ENCODE measurements around the gene EGFR. TPM values are rescaled to one million over a fixed set of nuclear protein-coding genes. Genes with fewer than 3 reads are reported as not detected.

Gene EGFR
- total and polyA plus RNA-seq, 2 donors (not counting 3 experiments of a cell fraction or from before 2014, with no cell fraction given), result 1.5 to 4.1 TPM

DNA sequence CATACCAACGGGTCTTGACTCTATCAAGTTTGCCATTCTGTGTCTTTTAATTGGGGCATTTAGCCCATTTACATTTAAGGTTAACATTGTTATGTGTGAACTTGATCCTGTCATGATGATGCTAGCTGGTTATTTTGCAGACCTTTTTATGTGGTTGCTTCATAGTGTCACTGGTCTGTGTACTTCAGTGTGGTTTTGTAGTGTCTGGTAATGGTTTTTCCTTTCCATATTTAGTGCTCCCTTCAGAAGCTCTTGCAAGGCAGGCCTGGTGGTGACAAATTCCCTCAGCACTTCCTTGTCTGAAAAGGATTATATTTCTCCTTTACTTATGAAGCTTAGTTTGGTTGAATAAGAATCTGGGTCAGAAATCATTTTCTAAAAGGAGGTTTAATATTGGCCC lies 211.2 kb downstream of the EGFR start:
- POLR2A ChIA-PET, result no interaction called here
- DNase-seq (ENCODE audit: low read depth, low spot score) (no peak), FAIRE-seq (no peak)
- Histone ChIP-seq H3K4me2 (ENCODE audit: insufficient read depth, low read length) (no peak overlapping the region), H3K27ac (ENCODE audit: insufficient read depth, low read depth, low read length) (no peak overlapping the region), H4K20me1 (replicated peaks; ENCODE audit: control insufficient read depth, extremely low read depth, insufficient read depth, low read length) (no peaks in the 10 kb centered on the region), H3K36me3 (ENCODE audit: control insufficient read depth in 2 of 2, extremely low read depth in 1 of 2, insufficient read depth in 2 of 2, low read length in 2 of 2) (no peaks in the 10 kb centered on the region), H3K9me3 (replicated peaks; ENCODE audit: control insufficient read depth, insufficient read depth, low read length) (no peaks in the 10 kb centered on the region), H3K27me3 (ENCODE audit: control insufficient read depth in 2 of 2, insufficient read depth in 2 of 2, low read length in 2 of 2) (peaks cover 9% of the 10 kb centered on the region in 2 experiments), H3K9ac (replicated peaks; ENCODE audit: extremely low read depth, insufficient read depth, low read length) (no peak overlapping the region), H3K4me3 (replicated peaks in 1 of 3; ENCODE audit: insufficient read depth in 1 of 3, low read depth in 1 of 3, low read length in 3 of 3) (no peak overlapping the region), H3K79me2 (ENCODE audit: control insufficient read depth, insufficient read depth, low read length) (no peaks in the 10 kb centered on the region), H3K4me1 (ENCODE audit: control insufficient read depth, extremely low read depth, insufficient read depth, low read length) (no peaks in the 10 kb centered on the region), H3K9me1 (replicated peaks; ENCODE audit: control insufficient read depth, extremely low read depth, insufficient read depth, low read length) (no peaks in the 10 kb centered on the region), H2AFZ (ENCODE audit: low read depth, low read length) (no peak overlapping the region)
- dilution Hi-C loops (cut with MboI; ENCODE audit: extremely low pct_ligation_motif_present, low sequenced_read_pairs) (no loop called here), intact Hi-C loops (cut with micrococcal nuclease) (no loop called here)
- TF ChIP-seq POLR2A (IDR thresholded peaks at IDR 0.05; ENCODE audit: low read depth, low read length) (no peak), EZH2 (IDR thresholded peaks at IDR 0.05; ENCODE audit: borderline replicate concordance, low read depth, low read length, severe bottlenecking) (no peak), JUN (IDR thresholded peaks at IDR 0.05; ENCODE audit: borderline replicate concordance, insufficient read depth, insufficient read length, low read depth) (no peak), GATA2 (IDR thresholded peaks at IDR 0.05; ENCODE audit: insufficient read depth, insufficient read length, low read depth, low read length) (no peak), FOS (IDR thresholded peaks at IDR 0.05; ENCODE audit: borderline replicate concordance, insufficient read depth, low read length) (no peak), POLR2AphosphoS5 (IDR thresholded peaks at IDR 0.05; ENCODE audit: insufficient read depth, low read depth, low read length) (no peak), MYC (IDR thresholded peaks at IDR 0.05; ENCODE audit: low read depth, low read length) (no peak)
- TF ChIP-seq, protein P1, sequence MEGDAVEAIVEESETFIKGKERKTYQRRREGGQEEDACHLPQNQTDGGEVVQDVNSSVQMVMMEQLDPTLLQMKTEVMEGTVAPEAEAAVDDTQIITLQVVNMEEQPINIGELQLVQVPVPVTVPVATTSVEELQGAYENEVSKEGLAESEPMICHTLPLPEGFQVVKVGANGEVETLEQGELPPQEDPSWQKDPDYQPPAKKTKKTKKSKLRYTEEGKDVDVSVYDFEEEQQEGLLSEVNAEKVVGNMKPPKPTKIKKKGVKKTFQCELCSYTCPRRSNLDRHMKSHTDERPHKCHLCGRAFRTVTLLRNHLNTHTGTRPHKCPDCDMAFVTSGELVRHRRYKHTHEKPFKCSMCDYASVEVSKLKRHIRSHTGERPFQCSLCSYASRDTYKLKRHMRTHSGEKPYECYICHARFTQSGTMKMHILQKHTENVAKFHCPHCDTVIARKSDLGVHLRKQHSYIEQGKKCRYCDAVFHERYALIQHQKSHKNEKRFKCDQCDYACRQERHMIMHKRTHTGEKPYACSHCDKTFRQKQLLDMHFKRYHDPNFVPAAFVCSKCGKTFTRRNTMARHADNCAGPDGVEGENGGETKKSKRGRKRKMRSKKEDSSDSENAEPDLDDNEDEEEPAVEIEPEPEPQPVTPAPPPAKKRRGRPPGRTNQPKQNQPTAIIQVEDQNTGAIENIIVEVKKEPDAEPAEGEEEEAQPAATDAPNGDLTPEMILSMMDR (IDR thresholded peaks at IDR 0.05; ENCODE audit: extremely low read depth in 1 of 2, insufficient read depth in 1 of 2, low read depth in 1 of 2, low read length in 2 of 2), result no peak
- TF ChIP-seq, protein P2, sequence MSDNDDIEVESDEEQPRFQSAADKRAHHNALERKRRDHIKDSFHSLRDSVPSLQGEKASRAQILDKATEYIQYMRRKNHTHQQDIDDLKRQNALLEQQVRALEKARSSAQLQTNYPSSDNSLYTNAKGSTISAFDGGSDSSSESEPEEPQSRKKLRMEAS (IDR thresholded peaks at IDR 0.05; ENCODE audit: insufficient read depth, insufficient read length), result no peak
- no TSS peak for BruUV-seq (replicated peaks)
- CTCF ChIA-PET, result no interaction called here

All from endothelial cell of umbilical vein (primary cell).